ENCODE data around the gene TANGO6.
A peak's percentile ranks its signal among the peaks of the same experiment; 100 is the strongest.

Gene TANGO6

GRCh38 chr16:69079697-69080096 lies 236.4 kb downstream of the TANGO6 start:
- H3K9ac ChIP-seq (ENCODE audit: low read depth, low read length) = no peak overlapping the region
- H3K4me1 ChIP-seq (ENCODE audit: control insufficient read depth, insufficient read depth, low read length) = peaks cover 16% of the 10 kb centered on the region
- H3K36me3 ChIP-seq (ENCODE audit: control insufficient read depth, insufficient read depth, low read length) = no peaks in the 10 kb centered on the region
- H3K4me3 ChIP-seq (ENCODE audit: low read depth, low read length) = no peak overlapping the region
- H3K27me3 ChIP-seq (ENCODE audit: control insufficient read depth, insufficient read depth, low read length) = no peaks in the 10 kb centered on the region
- H3K9me3 ChIP-seq (ENCODE audit: control insufficient read depth, insufficient read depth, low read length) = no peaks in the 10 kb centered on the region

GRCh38 chr16:69083306-69083941 lies 240.1 kb downstream of the TANGO6 start:
- Histone ChIP-seq H3K4me1 (ENCODE audit: control insufficient read depth, insufficient read depth, low read length) (peaks cover 1% of the 10 kb centered on the region), H3K9ac (ENCODE audit: low read depth, low read length) (no peak overlapping the region), H3K9me3 (ENCODE audit: control insufficient read depth, insufficient read depth, low read length) (no peaks in the 10 kb centered on the region), H3K4me3 (ENCODE audit: low read depth, low read length) (no peak overlapping the region), H3K36me3 (ENCODE audit: control insufficient read depth, insufficient read depth, low read length) (no peaks in the 10 kb centered on the region), H3K27me3 (ENCODE audit: control insufficient read depth, insufficient read depth, low read length) (no peaks in the 10 kb centered on the region)

GRCh38 chr16:69084289-69084688 lies 241.0 kb downstream of the TANGO6 start:
- Histone ChIP-seq H3K36me3 (ENCODE audit: control insufficient read depth, insufficient read depth, low read length) (no peaks in the 10 kb centered on the region), H3K9me3 (ENCODE audit: control insufficient read depth, insufficient read depth, low read length) (no peaks in the 10 kb centered on the region), H3K4me3 (ENCODE audit: low read depth, low read length) (no peak overlapping the region)

GRCh38 chr16:69085032-69085695 lies 241.8 kb downstream of the TANGO6 start:
- no peak overlapping the region for H3K9ac ChIP-seq (ENCODE audit: low read depth, low read length)
- peaks cover 9% of the 10 kb centered on the region for H3K4me1 ChIP-seq (ENCODE audit: control insufficient read depth, insufficient read depth, low read length)
- H3K27me3 ChIP-seq (ENCODE audit: control insufficient read depth, insufficient read depth, low read length) = no peaks in the 10 kb centered on the region
- no peak overlapping the region for H3K4me3 ChIP-seq (ENCODE audit: low read depth, low read length)
- H3K9me3 ChIP-seq (ENCODE audit: control insufficient read depth, insufficient read depth, low read length) = no peaks in the 10 kb centered on the region
- H3K36me3 ChIP-seq (ENCODE audit: control insufficient read depth, insufficient read depth, low read length) = no peaks in the 10 kb centered on the region

More at GRCh38 chr16:69084289-69084688, 241.0 kb downstream of the TANGO6 start:
- no peak overlapping the region for H3K9ac ChIP-seq (ENCODE audit: low read depth, low read length)
- H3K4me1 ChIP-seq (ENCODE audit: control insufficient read depth, insufficient read depth, low read length) = peaks cover 3% of the 10 kb centered on the region
- no peaks in the 10 kb centered on the region for H3K27me3 ChIP-seq (ENCODE audit: control insufficient read depth, insufficient read depth, low read length)

- H3K36me3 ChIP-seq (ENCODE audit: control insufficient read depth, insufficient read depth, low read length) = no peaks in the 10 kb centered on the region
- peaks cover 9% of the 10 kb centered on the region for H3K4me1 ChIP-seq (ENCODE audit: control insufficient read depth, insufficient read depth, low read length)
- H3K4me3 ChIP-seq (ENCODE audit: low read depth, low read length) = no peak overlapping the region
- no peaks in the 10 kb centered on the region for H3K27me3 ChIP-seq (ENCODE audit: control insufficient read depth, insufficient read depth, low read length)
- H3K9ac ChIP-seq (ENCODE audit: low read depth, low read length) = no peak overlapping the region
- no peaks in the 10 kb centered on the region for H3K9me3 ChIP-seq (ENCODE audit: control insufficient read depth, insufficient read depth, low read length)
These were observed 243.8 kb downstream of the TANGO6 start for GRCh38 chr16:69087161-69087581.

- Histone ChIP-seq H3K9ac (ENCODE audit: low read depth, low read length) (no peak overlapping the region), H3K4me3 (ENCODE audit: low read depth, low read length) (no peak overlapping the region), H3K36me3 (ENCODE audit: control insufficient read depth, insufficient read depth, low read length) (no peaks in the 10 kb centered on the region), H3K4me1 (ENCODE audit: control insufficient read depth, insufficient read depth, low read length) (peaks cover 9% of the 10 kb centered on the region), H3K27me3 (ENCODE audit: control insufficient read depth, insufficient read depth, low read length) (no peaks in the 10 kb centered on the region), H3K9me3 (ENCODE audit: control insufficient read depth, insufficient read depth, low read length) (no peaks in the 10 kb centered on the region)
These were observed 245.4 kb downstream of the TANGO6 start for GRCh38 chr16:69088684-69089083.

- Histone ChIP-seq H3K4me3 (ENCODE audit: low read depth, low read length) (peak overlapping the region; percentile 6), H3K4me1 (ENCODE audit: control insufficient read depth, insufficient read depth, low read length) (peaks cover 10% of the 10 kb centered on the region), H3K9ac (ENCODE audit: low read depth, low read length) (no peak overlapping the region)
These were observed 246.0 kb downstream of the TANGO6 start for GRCh38 chr16:69089091-69089910.

GRCh38 chr16:69093974-69094373 lies 250.6 kb downstream of the TANGO6 start:
- Histone ChIP-seq H3K4me3 (ENCODE audit: low read depth, low read length) (no peak overlapping the region), H3K27me3 (ENCODE audit: control insufficient read depth, insufficient read depth, low read length) (no peaks in the 10 kb centered on the region), H3K9ac (ENCODE audit: low read depth, low read length) (no peak overlapping the region), H3K4me1 (ENCODE audit: control insufficient read depth, insufficient read depth, low read length) (peaks cover 14% of the 10 kb centered on the region), H3K36me3 (ENCODE audit: control insufficient read depth, insufficient read depth, low read length) (no peaks in the 10 kb centered on the region), H3K9me3 (ENCODE audit: control insufficient read depth, insufficient read depth, low read length) (no peaks in the 10 kb centered on the region)

More at GRCh38 chr16:69089091-69089910, 246.0 kb downstream of the TANGO6 start:
- H3K27me3 ChIP-seq (ENCODE audit: control insufficient read depth, insufficient read depth, low read length) = no peaks in the 10 kb centered on the region
- H3K36me3 ChIP-seq (ENCODE audit: control insufficient read depth, insufficient read depth, low read length) = no peaks in the 10 kb centered on the region
- no peaks in the 10 kb centered on the region for H3K9me3 ChIP-seq (ENCODE audit: control insufficient read depth, insufficient read depth, low read length)

GRCh38 chr16:69094501-69094900 lies 251.2 kb downstream of the TANGO6 start:
- Histone ChIP-seq H3K9me3 (ENCODE audit: control insufficient read depth, insufficient read depth, low read length) (no peaks in the 10 kb centered on the region), H3K27me3 (ENCODE audit: control insufficient read depth, insufficient read depth, low read length) (no peaks in the 10 kb centered on the region), H3K36me3 (ENCODE audit: control insufficient read depth, insufficient read depth, low read length) (no peaks in the 10 kb centered on the region), H3K4me1 (ENCODE audit: control insufficient read depth, insufficient read depth, low read length) (peaks cover 8% of the 10 kb centered on the region), H3K4me3 (ENCODE audit: low read depth, low read length) (no peak overlapping the region), H3K9ac (ENCODE audit: low read depth, low read length) (no peak overlapping the region)

GRCh38 chr16:69095193-69095592 lies 251.9 kb downstream of the TANGO6 start:
- H3K9me3 ChIP-seq (ENCODE audit: control insufficient read depth, insufficient read depth, low read length) = no peaks in the 10 kb centered on the region

GRCh38 chr16:69100071-69100691 lies 256.9 kb downstream of the TANGO6 start:
- no peak overlapping the region for H3K4me3 ChIP-seq (ENCODE audit: low read depth, low read length)
- H3K4me1 ChIP-seq (ENCODE audit: control insufficient read depth, insufficient read depth, low read length) = peaks cover 20% of the 10 kb centered on the region
- no peaks in the 10 kb centered on the region for H3K9me3 ChIP-seq (ENCODE audit: control insufficient read depth, insufficient read depth, low read length)
- no peak overlapping the region for H3K9ac ChIP-seq (ENCODE audit: low read depth, low read length)
- H3K27me3 ChIP-seq (ENCODE audit: control insufficient read depth, insufficient read depth, low read length) = peaks cover 4% of the 10 kb centered on the region
- H3K36me3 ChIP-seq (ENCODE audit: control insufficient read depth, insufficient read depth, low read length) = no peaks in the 10 kb centered on the region

More at GRCh38 chr16:69095193-69095592, 251.9 kb downstream of the TANGO6 start:
- Histone ChIP-seq H3K9ac (ENCODE audit: low read depth, low read length) (no peak overlapping the region), H3K4me1 (ENCODE audit: control insufficient read depth, insufficient read depth, low read length) (peaks cover 9% of the 10 kb centered on the region), H3K36me3 (ENCODE audit: control insufficient read depth, insufficient read depth, low read length) (no peaks in the 10 kb centered on the region), H3K27me3 (ENCODE audit: control insufficient read depth, insufficient read depth, low read length) (no peaks in the 10 kb centered on the region), H3K4me3 (ENCODE audit: low read depth, low read length) (no peak overlapping the region)

Data from iPS-15b (cell line).